GM18868 (cell line): ENCODE data around the gene SPACA7.
"Not testable (repeated sequence)": the region's sequence is repeated elsewhere in the genome, so short reads cannot be mapped to it uniquely, and the experiment has no call there.

ENCODE experiments used
- ATAC-seq: cut with Tn5 transposase; IDR thresholded peaks from one replicate; pipeline ENCODE4 v1.9.1; 2021; ENCODE audit warnings: mild to moderate bottlenecking, moderate library complexity; ENCODE audit not compliant: unreplicated experiment

SPACA7 gene

DNA sequence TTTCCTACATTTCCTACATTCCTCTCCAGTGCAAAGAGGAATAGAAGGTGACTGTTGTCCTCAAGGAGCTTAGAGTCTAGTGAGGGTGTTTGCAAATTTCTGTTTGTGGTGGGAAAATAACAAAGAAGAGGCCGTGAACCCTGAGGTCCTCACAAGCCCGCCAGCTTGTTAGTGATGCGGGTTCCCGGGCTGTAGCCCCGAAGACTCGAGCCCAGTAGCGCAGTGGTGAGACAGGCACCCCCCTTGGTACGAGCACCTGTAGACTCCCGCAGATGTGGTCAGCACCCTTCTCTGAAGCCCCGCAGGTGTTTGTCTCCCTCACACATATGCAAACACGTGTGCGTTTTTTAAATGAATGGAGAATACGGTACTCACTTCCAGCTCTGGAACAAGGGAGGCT is 26.5 kb upstream of the SPACA7 start:
- ATAC-seq: no peak

DNA sequence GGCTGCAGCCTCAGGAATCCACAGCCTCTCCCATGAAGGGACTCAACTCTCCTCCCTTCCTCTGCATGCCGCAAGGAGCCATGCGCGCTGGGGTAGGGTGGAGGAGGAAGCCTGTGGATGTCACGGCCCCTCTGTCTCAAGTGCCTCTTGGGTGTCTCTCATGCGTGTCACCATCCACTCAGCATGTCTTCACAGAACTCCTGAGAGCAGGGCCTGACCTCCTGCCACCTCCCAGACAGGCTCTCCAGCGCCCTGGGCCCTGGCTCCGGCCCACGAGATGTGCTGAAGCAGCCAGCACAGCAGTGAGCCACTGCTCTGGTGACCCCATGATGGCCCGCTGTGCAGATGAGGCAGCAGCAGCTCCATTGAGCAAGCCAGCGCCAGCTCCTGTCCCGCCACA is 25.9 kb upstream of the SPACA7 start:
- no peak for ATAC-seq

DNA sequence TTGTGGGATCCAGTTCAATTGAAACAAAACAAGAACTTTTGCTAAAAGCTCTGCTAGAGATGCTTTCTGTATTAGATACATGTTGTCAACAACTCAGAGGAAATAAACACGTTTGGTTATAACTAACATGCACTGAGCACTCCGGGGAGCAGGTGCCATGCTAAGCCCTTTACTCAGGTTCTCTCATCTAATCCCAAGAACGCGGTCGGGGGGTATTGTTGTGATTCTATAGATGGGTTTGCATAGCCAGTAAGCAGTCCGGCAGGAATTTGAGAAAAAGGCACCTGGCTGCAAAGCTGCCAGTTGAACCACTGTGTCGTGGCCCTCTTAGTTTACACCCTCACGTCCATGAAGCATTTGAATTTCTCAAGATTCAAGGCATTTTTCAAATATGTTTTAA is 24.3 kb upstream of the SPACA7 start:
- ATAC-seq: no peak

DNA sequence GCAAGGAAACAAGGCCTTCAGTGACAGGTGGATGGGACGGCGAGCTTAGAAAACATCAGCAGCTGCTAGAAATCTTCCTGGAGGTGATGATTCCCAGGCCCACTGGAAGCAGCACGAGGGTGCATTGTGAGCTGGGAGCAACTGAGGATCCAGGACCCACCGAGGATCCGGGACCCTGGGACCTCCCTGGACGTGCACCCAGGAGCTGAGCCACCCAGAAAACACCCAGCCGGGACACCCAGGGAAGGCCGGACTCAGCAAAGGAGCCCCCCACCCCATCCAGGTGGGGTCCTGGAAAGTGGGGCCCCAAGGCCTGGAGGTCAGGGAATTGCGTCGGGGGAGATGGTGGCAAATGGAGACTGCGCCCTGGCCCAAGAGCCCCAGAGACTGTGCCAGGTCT is 22.3 kb upstream of the SPACA7 start:
- ATAC-seq: no peak

DNA sequence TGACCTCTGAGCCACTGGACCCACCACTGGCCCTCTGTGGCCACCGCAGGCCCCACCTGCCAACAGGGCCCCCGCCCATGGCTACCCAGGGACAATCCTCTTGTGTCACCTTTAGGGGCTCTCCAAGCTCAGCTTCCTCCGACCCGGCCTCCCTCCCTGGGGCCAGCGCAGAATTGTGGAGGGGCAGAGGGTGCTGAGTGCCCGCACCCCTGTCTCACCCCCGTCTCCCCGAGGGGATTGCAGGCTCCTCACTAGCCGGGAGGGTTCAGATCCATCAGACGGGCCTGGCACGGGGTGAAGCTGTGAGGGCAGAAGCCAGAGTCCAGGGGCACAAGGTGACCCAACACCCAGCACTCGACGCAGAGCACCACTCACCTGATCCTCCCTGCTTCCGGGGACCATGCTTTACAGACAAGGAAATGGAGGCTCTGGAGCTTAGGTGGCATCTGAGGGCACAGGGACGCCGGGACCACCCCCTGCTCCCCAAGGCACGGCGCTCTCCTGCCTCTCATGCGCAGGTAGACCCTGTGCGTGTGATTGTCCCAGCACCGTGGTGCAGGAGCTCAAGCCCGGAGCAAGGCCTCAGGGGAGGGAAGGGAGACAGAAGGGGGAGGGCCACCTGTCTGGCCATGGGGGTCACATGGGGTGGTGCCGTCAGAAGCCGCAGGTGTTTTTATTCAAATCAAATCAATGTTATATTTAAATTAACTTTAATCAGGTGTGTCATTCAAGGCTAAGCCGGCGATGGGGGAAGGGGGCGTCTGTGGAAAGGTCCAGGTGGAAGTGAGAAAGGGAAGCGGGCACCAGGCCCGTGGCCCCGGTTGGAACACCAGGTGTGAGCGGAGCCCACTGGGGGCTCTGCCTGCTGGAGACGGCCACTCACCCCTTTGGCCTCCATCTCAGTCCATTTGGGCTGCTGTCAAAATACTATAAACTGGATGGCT is 21.6 kb upstream of the SPACA7 start:
- ATAC-seq: no peak

DNA sequence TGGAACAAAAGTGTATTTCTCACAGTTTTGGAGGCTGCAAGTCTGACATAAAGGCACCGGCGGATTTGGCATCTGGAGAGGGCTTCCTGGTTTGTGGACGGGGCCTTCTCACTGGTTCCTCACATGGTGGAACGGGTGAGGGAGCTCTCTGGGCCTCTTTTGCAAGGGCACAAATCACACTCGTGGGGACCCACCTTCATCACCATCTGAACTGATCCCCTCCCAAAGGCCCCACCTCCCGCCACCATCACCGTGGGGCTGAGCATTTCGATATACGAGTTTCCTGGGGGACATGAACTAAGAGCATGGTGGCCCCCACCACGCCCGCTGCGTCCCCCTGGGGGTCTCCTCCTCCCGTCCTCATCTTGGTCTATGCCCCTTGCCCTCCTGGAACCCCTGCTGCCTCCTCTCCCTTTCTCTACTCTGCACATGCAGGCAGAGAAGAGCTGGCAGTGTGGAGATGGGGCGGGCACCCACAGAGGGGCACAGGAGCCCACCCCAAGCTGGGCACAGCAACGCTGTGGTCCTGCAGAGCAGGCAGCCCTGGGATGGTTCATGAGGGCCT is 20.8 kb upstream of the SPACA7 start:
- ATAC-seq: no peak

DNA sequence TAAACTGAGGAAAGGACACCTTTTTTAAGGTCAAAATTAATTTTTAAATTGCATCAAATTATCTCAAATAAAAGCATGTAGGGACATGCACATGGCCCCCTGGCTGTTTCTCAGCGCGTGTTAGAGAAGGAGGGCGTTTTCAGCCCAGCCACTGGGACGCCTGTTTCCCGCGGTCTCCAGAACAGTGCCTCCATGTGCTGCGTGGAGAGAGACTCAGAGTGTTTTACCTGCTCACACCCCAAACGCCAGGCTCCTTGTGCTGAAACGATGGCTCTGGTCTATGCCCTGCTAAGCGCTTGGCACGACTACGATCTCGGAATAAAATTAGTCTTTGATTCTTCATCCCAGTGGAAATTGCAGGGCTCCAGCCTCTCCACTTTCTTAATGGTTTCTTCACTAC is 20.0 kb upstream of the SPACA7 start:
- no peak for ATAC-seq

DNA sequence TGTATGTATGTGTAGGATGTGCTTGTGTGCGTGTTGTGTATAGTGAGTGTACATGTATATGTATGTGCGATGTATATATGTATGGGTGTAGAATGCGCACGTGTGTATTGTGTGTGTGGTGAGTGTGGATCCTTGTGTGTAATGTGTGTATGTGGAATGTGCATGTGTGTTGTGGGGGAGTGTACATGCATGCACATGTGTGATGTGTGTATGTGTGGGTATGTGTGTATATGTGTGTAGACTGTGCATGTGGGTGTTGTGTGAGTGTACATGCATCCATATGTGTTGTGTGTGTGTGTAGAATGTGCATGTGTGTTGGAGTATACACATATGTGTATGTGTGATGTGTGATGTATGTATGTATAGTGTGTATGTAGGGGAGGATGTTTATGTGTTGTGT is 18.0 kb upstream of the SPACA7 start:
- no peak for ATAC-seq

DNA sequence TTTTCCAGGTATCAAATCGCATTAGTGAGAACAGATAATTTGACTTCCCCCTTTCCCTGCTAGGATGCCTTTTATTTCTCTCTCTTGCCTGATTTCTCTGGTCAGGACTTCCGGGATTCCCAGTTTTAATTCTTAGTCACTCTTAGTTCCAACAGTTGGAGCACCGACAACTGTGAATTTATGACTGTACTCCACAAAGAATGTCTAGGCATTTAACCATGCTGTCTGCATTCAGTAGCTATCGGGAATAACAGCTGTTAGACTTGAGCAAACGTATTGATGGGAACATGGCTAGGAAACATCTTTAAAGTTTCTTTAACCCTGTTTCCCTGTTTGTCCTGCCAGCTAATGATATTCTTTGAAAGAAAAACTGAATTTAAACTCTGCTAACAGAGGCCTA is 14.1 kb upstream of the SPACA7 start:
- no peak for ATAC-seq

DNA sequence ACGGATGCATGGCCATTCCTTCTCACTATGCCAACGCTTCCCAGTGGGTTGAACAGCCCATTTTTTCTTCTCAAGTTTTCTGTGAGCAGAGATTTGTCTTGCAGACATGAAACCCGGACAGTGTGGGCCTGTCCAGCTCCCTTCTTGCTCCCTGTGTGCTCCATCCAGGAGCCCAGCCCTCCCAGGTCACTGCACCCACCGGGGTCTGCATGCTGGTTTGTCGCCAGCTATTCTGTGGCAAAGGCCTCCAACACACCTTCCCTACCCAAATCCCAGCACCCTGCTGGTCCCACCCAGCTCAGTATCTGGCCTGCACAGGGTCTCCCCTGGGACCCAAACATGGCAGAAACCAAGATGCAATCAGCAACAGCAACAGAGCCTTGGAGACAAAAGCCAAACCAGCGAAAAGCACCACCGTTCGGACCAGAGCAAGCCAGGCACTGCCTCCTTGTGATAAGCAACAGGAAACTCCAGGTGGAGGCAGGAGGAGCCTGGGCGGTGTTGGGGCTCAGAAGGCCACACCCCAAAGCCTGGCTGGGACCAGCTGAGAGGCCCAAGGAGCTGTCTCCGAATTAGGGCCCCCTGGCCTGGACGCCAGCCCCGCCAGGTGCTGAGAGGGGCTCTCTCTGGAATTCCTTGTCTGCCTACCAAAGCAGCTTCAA is 12.2 kb upstream of the SPACA7 start:
- no peak for ATAC-seq

DNA sequence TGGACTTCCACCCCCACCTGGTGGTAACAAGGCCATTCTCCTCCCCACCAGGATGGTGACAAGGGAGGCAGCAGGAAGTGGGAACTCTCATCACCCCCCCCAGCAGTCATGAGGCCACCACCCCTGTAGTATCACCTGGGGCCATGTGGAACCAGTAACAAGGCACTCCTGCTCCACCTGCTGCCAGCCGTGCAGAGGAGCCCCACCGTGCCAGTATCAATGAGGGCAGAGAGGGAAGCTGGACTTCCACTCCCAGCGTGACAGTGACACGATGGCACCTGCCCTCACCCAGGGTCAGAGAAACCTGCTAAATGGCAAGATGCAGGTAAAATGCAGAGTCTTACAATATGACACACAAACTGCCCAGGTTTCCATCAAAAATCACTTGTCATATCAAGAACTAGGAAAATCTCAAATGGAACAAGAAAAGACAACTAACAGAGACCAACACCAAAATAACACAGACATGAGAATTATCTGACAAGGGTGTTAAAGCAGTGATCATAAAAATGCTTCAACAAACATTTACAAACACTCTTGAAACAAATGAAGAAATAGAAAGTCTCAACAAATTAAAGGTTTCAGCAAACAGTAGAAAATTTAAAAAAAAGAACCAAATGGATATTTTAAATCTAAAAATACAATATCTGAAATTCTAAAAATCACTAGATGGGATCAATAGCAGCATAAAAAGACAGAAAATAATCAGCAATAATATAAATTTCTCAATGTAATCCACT is 9.1 kb upstream of the SPACA7 start:
- ATAC-seq: no peak

DNA sequence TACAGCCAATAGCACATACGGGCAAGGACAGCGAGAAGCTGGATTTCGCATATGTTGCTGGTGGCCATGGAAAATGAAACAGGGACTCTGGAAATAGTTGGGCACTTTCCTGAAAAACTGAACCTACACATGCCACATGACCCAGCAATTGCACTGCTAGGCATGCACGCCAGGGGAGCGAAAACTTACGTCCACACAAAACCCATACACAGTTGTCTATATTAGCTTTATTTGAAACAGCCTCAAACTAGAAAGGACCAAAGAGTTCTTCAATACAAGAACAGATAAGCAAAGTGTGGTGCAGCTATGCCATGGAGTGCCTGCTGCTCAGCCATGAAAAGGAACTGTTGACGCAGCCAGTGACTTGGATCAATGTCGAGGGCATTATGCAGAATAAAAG is 7.3 kb upstream of the SPACA7 start:
- ATAC-seq: no peak

DNA sequence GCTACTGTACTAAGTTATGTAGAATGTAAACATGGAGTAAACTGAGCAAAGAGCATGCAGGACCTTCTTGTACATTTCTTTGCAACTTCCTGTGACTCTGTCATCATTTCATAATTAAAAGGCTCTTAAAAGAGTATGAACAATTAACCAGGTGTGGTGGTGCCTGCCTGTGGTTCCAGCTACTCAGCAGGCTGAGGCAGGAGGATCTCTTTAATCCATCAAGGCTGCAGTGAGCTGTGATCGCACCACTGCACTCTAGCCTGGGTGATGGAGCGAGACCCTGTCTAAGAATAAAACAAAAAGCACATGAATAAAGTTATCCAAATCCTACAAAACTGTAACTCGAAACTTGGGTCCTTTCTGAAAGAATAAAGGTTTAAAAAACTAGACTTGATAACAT is 5.8 kb upstream of the SPACA7 start:
- ATAC-seq: no peak

DNA sequence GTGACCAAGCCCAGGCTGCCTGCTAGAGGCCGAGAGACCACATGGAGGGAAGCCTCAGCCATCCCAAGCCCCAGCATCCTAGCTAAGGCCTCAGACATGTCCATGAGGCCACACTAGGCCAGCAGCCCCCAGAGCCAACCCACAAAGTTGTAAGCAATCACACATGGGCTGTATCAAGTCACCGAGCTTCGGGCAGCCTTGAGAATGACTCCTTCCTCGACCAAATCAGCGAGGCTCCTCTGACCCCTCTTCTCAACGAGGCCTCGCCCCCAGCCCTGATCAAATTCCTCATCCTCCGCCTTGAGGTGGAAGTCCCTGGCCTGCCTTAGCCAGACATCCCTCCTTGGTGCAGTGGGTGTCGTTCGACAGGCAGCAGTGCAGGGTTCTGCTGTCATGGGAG is 1.9 kb upstream of the SPACA7 start:
- no peak for ATAC-seq

DNA sequence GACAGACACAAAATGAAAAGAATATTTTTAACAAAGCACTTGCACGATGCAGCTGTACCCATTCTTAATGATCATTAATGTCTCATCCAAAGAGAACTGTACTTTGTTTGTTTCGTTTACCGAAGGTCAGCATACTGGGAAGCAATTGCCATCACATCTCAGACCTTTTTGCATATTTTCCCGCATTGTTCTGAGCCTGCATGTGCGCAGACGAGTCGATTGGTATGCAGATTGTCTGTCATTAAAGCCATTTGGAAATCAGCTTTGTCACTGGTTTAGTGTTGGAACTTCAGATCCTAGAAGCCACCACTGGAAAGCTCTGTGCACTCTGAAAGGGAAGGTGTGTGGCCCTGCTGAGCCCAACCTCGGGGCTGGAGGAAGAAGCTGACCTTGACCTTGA is 15.6 kb downstream of the SPACA7 start:
- no peak for ATAC-seq

DNA sequence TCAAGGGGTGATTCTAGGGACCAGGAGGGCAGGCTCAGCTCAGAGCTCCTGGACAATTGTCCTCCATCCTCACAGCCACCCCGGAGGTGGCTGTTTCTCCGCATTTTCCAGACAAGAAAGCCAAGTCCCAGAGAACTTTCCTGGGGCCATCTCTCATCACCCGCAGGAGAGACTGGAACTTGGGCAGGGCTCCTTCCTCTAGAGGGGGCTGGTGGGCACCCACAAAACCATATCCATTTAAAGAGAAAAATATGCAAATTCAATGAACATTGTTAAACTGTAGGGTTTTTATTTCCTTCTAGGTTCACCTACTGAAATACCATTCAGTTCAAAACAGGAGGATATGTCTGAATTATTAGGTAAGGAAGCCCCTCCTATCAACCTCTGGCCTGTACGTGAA is 16.6 kb downstream of the SPACA7 start:
- ATAC-seq: no peak

DNA sequence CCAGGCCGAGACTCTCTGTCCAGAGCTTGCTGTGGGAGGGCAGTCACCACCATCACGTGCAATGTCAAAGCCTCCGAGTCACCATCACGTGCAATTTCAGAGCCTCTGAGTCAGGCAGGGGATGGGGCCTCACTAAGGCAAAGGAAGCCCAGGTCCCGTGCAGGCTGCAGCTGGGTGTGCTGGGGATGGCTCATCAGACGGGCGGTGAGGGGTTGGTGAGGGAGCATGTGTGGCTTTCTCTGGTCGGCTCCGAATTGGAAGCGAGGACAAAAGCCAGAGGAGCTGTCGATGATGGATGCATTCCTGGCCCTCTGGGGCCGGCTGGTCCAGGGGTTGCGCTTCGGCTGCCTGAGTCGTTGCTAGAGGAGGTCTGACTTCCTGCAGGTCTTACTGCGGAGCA is 18.9 kb downstream of the SPACA7 start:
- not testable (repeated sequence) for ATAC-seq

DNA sequence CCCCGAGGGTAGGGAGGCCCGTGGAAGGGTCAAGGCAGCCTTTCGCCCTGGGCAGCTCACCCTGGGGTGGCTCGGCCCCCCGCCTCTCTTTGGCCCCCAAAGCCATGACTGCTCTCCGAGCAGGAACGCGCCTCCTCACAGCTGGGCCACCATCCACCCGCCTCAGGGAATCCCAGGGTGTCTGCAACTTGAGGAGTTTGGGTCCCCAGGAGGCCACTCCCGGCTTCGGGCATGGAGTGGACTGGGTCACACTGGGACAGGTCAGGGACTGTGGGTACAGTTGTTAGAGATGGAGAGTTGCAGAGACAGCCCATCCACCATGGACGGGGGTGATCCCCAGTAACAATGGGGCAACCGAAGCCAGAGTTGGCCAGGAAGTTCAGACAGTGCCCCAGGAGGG is 19.8 kb downstream of the SPACA7 start:
- ATAC-seq: not testable (repeated sequence)

DNA sequence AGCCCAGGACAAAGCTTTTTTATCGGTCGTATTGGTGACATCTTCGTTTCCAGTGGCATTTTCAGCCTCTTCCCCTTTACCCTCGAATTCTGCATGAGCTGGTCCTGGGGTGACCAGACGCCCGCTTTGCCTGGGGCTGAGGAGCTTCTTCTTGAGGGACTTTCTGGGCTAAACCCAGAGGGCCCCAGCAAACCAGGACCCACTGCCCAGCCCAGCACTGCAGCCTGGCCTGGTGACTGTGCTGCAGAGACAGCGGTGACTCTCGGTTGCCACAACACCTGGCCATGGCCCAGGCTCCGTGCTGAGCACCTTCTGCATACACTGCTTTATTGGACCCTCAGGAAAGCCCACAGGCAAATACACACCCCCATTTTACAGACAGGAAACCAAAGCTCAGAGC is 21.0 kb downstream of the SPACA7 start:
- ATAC-seq: no peak

DNA sequence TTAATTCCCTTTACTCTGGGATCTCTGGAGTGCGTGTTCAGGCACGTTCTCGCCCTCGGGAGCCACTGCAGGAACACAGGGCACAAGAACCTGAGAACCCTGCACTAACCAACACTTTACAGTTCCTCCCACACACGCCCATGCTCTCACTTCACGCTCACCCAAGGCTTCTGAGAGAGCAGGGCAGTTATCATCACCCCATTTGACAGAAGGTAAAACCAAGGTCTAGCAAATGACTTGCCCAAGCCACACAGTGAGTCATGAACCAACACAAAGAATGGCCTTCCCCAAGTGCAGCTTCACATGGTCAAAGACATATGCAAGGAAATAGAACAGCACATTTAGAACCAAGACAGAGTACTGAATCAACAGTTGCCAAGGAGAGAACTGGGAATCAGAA is 22.2 kb downstream of the SPACA7 start:
- ATAC-seq: peak; percentile 71

DNA sequence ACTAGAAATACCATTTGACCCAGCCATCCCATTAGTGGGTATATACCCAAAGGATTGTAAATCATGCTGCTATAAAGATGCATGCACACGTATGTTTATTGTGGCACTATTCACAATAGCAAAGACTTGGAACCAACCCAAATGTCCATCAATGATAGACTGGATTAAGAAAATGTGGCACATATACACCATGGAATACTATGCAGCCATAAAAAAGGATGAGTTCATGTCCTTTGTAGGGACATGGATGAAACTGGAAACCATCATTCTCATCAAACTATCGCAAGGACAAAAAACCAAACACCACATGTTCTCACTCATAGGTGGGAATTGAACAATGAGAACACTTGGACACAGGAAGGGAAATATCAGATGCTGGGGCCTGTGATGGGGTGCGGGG is 33.7 kb downstream of the SPACA7 start:
- not testable (repeated sequence) for ATAC-seq
